ENCODE measurements around the gene VAV3. TPM values are rescaled to one million over a fixed set of nuclear protein-coding genes. Genes with fewer than 3 reads are reported as not detected.

VAV3 gene
- total and polyA plus RNA-seq, 11 donors, result 0.57 to 8.3 (median 1.9) TPM

- no peak overlapping the region for H3K27ac ChIP-seq
- no peaks in the 10 kb centered on the region for H3K27me3 ChIP-seq
- H3K36me3 ChIP-seq, result no peaks in the 10 kb centered on the region
- peaks cover 0 to 7% (median 0%) of the 10 kb centered on the region in 12 donors for H3K4me1 ChIP-seq
- 68 to 80% (median 72%) methylated on average over 2 of the region's 2 CpGs for WGBS, 4 donors
- no peak for TF ChIP-seq POLR2A (IDR thresholded peaks at IDR 0.05)
- no peak for TF ChIP-seq CTCF (IDR thresholded peaks at IDR 0.05)
- ATAC-seq (no peak), DNase-seq (no peak)
- no peaks in the 10 kb centered on the region for H3K9me3 ChIP-seq
- intact Hi-C loops (cut with DNase I), result no loop called here
- H3K4me3 ChIP-seq, result no peak overlapping the region
Measured at GRCh38 chr1:107533436-107533835, 431.5 kb downstream of the VAV3 start.

GRCh38 chr1:107532318-107532717 lies 432.7 kb downstream of the VAV3 start:
- H3K36me3 ChIP-seq, result no peaks in the 10 kb centered on the region

DNA sequence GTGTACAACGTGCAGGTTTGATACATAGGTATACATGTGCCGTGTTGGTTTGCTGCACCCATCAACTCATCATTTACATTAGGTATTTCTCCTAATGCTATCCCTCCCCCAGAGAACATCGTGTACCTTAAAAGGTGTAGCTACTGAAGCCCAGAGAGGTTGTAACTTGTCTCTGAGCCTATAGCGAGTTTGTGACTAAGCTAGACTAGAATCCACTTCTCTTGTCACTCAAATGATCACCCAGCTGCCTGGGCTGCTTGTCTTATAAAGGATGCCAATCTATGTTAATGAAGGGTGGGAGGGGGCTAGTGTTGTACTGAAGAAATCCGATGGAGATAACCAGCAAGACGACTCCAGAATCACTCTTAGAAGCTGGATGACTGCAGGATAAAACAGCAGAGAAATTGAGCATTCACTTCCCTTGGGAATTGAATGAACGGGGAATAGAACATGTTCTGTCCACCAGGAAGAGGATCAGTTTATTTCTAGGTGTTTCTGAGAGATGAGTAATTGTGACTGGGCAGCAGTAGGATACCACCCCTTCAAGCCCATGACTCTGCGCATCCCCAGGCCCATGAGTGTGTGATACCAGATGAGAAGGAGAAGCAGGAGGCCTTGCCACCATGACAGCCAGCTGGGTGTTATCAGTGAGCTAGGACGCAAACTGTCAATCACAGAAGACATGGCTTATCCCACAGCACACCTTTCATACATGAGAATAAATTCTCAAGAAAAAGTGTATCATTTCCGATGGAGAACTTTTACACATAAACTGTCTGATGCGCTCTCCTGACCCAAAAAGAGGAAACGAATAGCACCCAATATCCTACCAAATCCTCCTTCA lies 433.7 kb downstream of the VAV3 start:
- no peaks in the 10 kb centered on the region for H3K9me3 ChIP-seq
- DNase-seq (no peak), ATAC-seq (no peak)
- no peak overlapping the region for H3K4me3 ChIP-seq
- H3K27ac ChIP-seq, result no peak overlapping the region
- intact Hi-C loops (cut with DNase I), result no loop called here
- peaks cover 0 to 7% (median 0%) of the 10 kb centered on the region in 12 donors for H3K4me1 ChIP-seq
- no peaks in the 10 kb centered on the region for H3K36me3 ChIP-seq
- no peaks in the 10 kb centered on the region for H3K27me3 ChIP-seq
- TF ChIP-seq CTCF (IDR thresholded peaks at IDR 0.05), result no peak
- no peak for TF ChIP-seq POLR2A (IDR thresholded peaks at IDR 0.05)
- WGBS, 4 donors, result 71 to 74% (median 71%) methylated on average over 12 of the region's 12 CpGs

More at GRCh38 chr1:107532318-107532717, 432.7 kb downstream of the VAV3 start:
- 68 to 83% (median 80%) methylated on average over 5 of the region's 5 CpGs for WGBS, 4 donors
- Histone ChIP-seq H3K27me3 (no peaks in the 10 kb centered on the region), H3K27ac (no peak overlapping the region), H3K4me3 (no peak overlapping the region), H3K9me3 (no peaks in the 10 kb centered on the region), H3K4me1 (peaks cover 0 to 7% (median 0%) of the 10 kb centered on the region in 12 donors)
- intact Hi-C loops (cut with DNase I), result no loop called here
- no peak for ATAC-seq
- DNase-seq, result no peak
- no peak for TF ChIP-seq POLR2A (IDR thresholded peaks at IDR 0.05)
- TF ChIP-seq CTCF (IDR thresholded peaks at IDR 0.05), result no peak

DNA sequence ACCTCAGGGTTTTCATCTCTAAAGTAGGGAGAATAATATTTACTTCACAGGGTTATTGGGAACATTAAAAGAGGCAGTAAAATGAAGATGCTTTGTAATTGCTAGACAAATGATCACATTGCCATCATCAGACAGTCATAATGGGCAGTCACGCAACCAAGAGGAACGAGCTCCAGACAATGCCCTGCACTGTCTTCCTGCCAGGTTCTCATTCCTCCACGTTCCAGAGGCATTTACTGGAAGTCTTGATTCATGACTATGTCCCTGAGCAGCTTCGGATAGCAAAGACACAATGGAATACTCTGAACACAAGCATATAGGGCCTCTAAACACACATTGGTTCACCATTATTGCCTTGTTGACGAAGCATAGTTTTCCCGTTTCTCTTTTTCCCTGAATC lies 434.4 kb downstream of the VAV3 start:
- intact Hi-C loops (cut with DNase I), result no loop called here
- DNase-seq, result no peak
- 51 to 57% (median 54%) methylated on average over 6 of the region's 6 CpGs for WGBS, 4 donors
- ATAC-seq, result no peak
- TF ChIP-seq POLR2A (IDR thresholded peaks at IDR 0.05), result no peak
- no peak for TF ChIP-seq CTCF (IDR thresholded peaks at IDR 0.05)
- Histone ChIP-seq H3K4me3 (no peak overlapping the region), H3K9me3 (no peaks in the 10 kb centered on the region), H3K27ac (no peak overlapping the region), H3K36me3 (no peaks in the 10 kb centered on the region), H3K27me3 (no peaks in the 10 kb centered on the region), H3K4me1 (peaks cover 0 to 7% (median 0%) of the 10 kb centered on the region in 12 donors)

Data from heart left ventricle (tissue), 16 donors.